HL-60 (cell line): ENCODE results near the gene MLH1.

ENCODE experiments used
- DNase-seq, 2 experiments: peaks; one replicate each; pipeline ENCODE4 v3.0.0-alpha.2; 2010 to 2020; ENCODE audit warnings: low read depth in 1 of 2, low spot score in 1 of 2
- H3K27ac ChIP-seq: fragments of 250-450 bp; sonication (Bioruptor Pico); replicated peaks from 2 replicates; pipeline ENCODE4 v1.5.1; 2020; ENCODE audit warnings: mild to moderate bottlenecking, moderate library complexity
- H3K27me3 ChIP-seq: fragments of 250-450 bp; sonication (Bioruptor Pico); 2 replicates; pipeline ENCODE4 v1.5.1; 2021; ENCODE audit warnings: mild to moderate bottlenecking, moderate library complexity; ENCODE audit not compliant: insufficient read depth, poor library complexity, severe bottlenecking
- H3K4me3 ChIP-seq: replicated peaks from 2 replicates; pipeline ENCODE4 v1.5.1; 2011; ENCODE audit warnings: mild to moderate bottlenecking, control low read depth, low read length; ENCODE audit not compliant: insufficient read depth
- CTCF ChIP-seq: IDR thresholded peaks from one replicate; pipeline ENCODE4 v1.5.1; 2011; ENCODE audit warnings: low read length, control low read depth, inconsistent platforms; ENCODE audit not compliant: insufficient read depth
- GABPA ChIP-seq: IDR thresholded peaks from 2 replicates; pipeline ENCODE4 v1.6.1; 2012; ENCODE audit warnings: low read depth
- POLR2AphosphoS5 ChIP-seq: IDR thresholded peaks from 2 replicates; pipeline ENCODE4 v1.6.1; 2012; ENCODE audit warnings: low read depth
- REST ChIP-seq: IDR thresholded peaks from 2 replicates; pipeline ENCODE4 v1.6.1; 2012; ENCODE audit warnings: low read depth; ENCODE audit not compliant: insufficient replicate concordance
- SPI1 ChIP-seq: IDR thresholded peaks from 2 replicates; pipeline ENCODE4 v1.6.1; 2012; ENCODE audit warnings: low read depth, mild to moderate bottlenecking, borderline replicate concordance

MLH1 gene

GRCh38 chr3:37017683-37018082 is 24.4 kb downstream of the MLH1 start:
- no peak overlapping the region for H3K4me3 ChIP-seq
- TF ChIP-seq GABPA = no peak
- TF ChIP-seq SPI1 = no peak
- no peak for TF ChIP-seq REST
- no peak for TF ChIP-seq CTCF
- TF ChIP-seq POLR2AphosphoS5 = no peak
- H3K27me3 ChIP-seq = no peaks in the 10 kb centered on the region
- no peak for DNase-seq
- no peak overlapping the region for H3K27ac ChIP-seq

- Histone ChIP-seq H3K27me3 (no peaks in the 10 kb centered on the region), H3K4me3 (no peak overlapping the region), H3K27ac (peak overlapping the region; percentile 68)
- TF ChIP-seq SPI1 (no peak), REST (no peak), CTCF (no peak), GABPA (no peak), POLR2AphosphoS5 (no peak)
- peak in 1 of 2 experiments; percentile 17 for DNase-seq
Observed at GRCh38 chr3:37024092-37024491, 30.8 kb downstream of the MLH1 start.

GRCh38 chr3:37024820-37025405 is 31.6 kb downstream of the MLH1 start:
- TF ChIP-seq REST (no peak), SPI1 (peak; percentile 90)
- DNase-seq = peak; percentile 73 to 78
- H3K27ac ChIP-seq = peak overlapping the region; percentile 68
- no peak overlapping the region for H3K4me3 ChIP-seq
- H3K27me3 ChIP-seq = no peaks in the 10 kb centered on the region
